Upper lobe of right lung (tissue), 1 donor: Measurements from ENCODE around the gene YTHDC2. TPM values are rescaled to one million over a fixed set of nuclear protein-coding genes. Genes with fewer than 3 reads are reported as not detected.
"Not testable (repeated sequence)": the region's sequence is repeated elsewhere in the genome, so short reads cannot be mapped to it uniquely, and the experiment has no call there.

Experiments
- ATAC-seq: fragments of 200-7000 bp; cut with Tn5 transposase; one replicate; pipeline ENCODE4 v1.9.1; 2020; ENCODE audit warnings: mild to moderate bottlenecking, moderate library complexity
- DNase-seq: peaks from one replicate; pipeline ENCODE4 v3.0.0-alpha.2; 2020
- H3K27ac ChIP-seq: fragments of 200-600 bp; one replicate; pipeline ENCODE4 v1.8.0; 2022
- H3K27me3 ChIP-seq: fragments of 200-600 bp; one replicate; pipeline ENCODE4 v1.8.0; 2022; ENCODE audit warnings: mild to moderate bottlenecking
- H3K36me3 ChIP-seq: fragments of 200-600 bp; one replicate; pipeline ENCODE4 v1.8.0; 2022
- H3K4me1 ChIP-seq: fragments of 200-600 bp; one replicate; pipeline ENCODE4 v1.8.0; 2022
- H3K4me3 ChIP-seq: fragments of 200-600 bp; one replicate; pipeline ENCODE4 v1.8.0; 2022; ENCODE audit warnings: mild to moderate bottlenecking
- H3K9me3 ChIP-seq: fragments of 200-600 bp; one replicate; pipeline ENCODE4 v1.8.0; 2022
- intact Hi-C: fragments of 100-400 bp; cut with DNase I; formaldehyde crosslinking; loops from one replicate; pipeline ENCODE4 v1.11.0; 2022
- total RNA-seq: library from RNA; stranded (reverse); fragmentation: NEBNext Ultra II Directional; extraction: Animal tissue kit (Norgen Biotek cat#: 25700); gene quantifications from one replicate; pipeline ENCODE4 v1.2.1, GENCODE V29; 2021
- TF ChIP-seq, protein P1 (sequence below): fragments of 200-600 bp; IDR thresholded peaks from one replicate; pipeline ENCODE4 v1.8.0; 2022; ENCODE audit warnings: antibody characterized with exemption
- donor health status: DM: no; HTN: yes; CAD: no; lungs with severe emphysema.

Gene YTHDC2
- total RNA-seq, 1 donor from 2014 or later, result 21.7 TPM

DNA sequence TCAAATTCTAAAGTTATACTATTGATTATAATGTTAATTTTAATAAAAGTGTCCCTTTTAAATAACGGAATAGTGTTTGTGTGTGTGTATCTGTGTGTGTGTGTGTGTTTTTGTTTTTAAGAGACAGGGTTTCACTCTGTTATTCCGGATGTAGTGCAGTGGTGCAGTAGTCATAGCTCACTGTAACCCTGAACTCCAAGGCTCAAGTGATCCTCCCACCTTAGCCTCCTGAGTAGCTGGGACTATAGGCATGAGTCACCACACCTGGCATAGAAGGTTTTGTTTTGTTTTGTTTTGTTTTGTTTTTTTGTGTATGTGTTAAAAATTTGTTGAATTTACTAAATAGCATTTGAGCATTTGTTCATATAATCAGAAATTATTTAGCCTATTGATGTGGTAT, 64.6 kb downstream of the YTHDC2 start:
- no peak for DNase-seq
- intact Hi-C loops, result no loop called here
- H3K27me3 ChIP-seq, result no peaks in the 10 kb centered on the region
- TF ChIP-seq, protein P1, sequence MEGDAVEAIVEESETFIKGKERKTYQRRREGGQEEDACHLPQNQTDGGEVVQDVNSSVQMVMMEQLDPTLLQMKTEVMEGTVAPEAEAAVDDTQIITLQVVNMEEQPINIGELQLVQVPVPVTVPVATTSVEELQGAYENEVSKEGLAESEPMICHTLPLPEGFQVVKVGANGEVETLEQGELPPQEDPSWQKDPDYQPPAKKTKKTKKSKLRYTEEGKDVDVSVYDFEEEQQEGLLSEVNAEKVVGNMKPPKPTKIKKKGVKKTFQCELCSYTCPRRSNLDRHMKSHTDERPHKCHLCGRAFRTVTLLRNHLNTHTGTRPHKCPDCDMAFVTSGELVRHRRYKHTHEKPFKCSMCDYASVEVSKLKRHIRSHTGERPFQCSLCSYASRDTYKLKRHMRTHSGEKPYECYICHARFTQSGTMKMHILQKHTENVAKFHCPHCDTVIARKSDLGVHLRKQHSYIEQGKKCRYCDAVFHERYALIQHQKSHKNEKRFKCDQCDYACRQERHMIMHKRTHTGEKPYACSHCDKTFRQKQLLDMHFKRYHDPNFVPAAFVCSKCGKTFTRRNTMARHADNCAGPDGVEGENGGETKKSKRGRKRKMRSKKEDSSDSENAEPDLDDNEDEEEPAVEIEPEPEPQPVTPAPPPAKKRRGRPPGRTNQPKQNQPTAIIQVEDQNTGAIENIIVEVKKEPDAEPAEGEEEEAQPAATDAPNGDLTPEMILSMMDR, result no peak
- H3K4me1 ChIP-seq, result no peaks in the 10 kb centered on the region
- ATAC-seq, result no peak
- H3K36me3 ChIP-seq, result peaks cover 17% of the 10 kb centered on the region
- no peak overlapping the region for H3K27ac ChIP-seq
- H3K4me3 ChIP-seq, result no peak overlapping the region
- H3K9me3 ChIP-seq, result no peaks in the 10 kb centered on the region

DNA sequence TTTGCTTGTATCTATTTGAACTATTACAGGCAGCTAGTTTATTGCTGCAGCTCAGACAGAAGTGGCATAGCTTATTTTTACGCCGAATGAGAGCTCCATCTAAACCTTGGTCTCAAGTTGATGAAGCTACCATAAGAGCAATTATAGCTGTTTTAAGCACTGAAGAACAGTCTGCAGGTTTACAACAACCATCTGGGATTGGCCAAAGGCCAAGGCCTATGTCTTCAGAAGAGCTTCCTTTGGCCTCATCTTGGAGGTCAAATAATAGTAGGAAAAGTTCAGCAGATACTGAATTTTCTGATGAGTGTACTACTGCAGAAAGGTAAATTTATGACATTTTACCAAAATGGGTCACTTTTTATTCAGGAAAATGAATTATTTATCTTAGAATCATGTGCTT, 67.9 kb downstream of the YTHDC2 start:
- Histone ChIP-seq H3K4me1 (no peaks in the 10 kb centered on the region), H3K9me3 (no peaks in the 10 kb centered on the region), H3K27ac (no peak overlapping the region), H3K4me3 (no peak overlapping the region), H3K36me3 (peaks cover 21% of the 10 kb centered on the region), H3K27me3 (no peaks in the 10 kb centered on the region)
- intact Hi-C loops, result no loop called here
- TF ChIP-seq, protein P1, result no peak
- ATAC-seq, result no peak
- DNase-seq, result no peak

DNA sequence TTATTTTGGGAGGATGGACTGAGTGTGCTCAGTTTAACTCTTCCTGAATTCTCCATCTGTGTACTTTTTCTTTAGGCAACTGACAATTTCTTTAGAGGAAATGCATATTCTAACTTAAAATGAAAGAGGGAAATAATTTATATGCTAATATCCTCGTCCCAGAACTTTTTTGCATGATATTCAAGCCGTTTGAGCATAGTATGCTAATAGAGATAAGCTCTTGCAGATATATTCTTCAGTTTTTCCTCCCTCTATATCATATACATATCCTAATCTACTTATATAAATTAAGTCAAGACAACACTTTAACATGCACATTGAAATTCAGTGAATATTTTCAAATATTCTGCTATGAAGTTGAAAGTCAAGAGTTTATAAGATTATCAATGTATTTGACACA, 84.7 kb downstream of the YTHDC2 start:
- H3K9me3 ChIP-seq, result no peaks in the 10 kb centered on the region
- no peaks in the 10 kb centered on the region for H3K27me3 ChIP-seq
- H3K36me3 ChIP-seq, result peaks cover 23% of the 10 kb centered on the region
- no peaks in the 10 kb centered on the region for H3K4me1 ChIP-seq
- intact Hi-C loops, result no loop called here
- no peak overlapping the region for H3K4me3 ChIP-seq
- no peak for ATAC-seq
- H3K27ac ChIP-seq, result no peak overlapping the region
- DNase-seq, result no peak
- TF ChIP-seq, protein P1, result no peak

DNA sequence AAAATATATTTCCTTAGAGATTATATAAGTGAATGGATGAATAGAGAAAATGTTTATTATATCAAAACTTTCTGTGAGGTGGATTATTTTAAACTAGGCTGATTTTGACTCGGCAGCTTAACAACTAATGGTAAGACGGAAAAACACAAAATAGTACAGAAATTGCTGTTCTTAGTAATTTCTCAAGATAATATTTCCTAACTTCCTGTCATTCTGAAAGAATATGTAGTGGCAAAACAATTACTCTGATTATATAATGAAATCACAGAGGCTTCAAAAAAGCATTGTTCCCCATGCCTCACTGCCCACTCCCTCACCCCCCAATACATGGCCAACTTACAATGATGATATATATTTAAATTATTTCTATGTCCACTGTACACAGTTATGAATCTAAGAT, 85.4 kb downstream of the YTHDC2 start:
- Histone ChIP-seq H3K27ac (no peak overlapping the region), H3K36me3 (peaks cover 17% of the 10 kb centered on the region)
- no peak for ATAC-seq

DNA sequence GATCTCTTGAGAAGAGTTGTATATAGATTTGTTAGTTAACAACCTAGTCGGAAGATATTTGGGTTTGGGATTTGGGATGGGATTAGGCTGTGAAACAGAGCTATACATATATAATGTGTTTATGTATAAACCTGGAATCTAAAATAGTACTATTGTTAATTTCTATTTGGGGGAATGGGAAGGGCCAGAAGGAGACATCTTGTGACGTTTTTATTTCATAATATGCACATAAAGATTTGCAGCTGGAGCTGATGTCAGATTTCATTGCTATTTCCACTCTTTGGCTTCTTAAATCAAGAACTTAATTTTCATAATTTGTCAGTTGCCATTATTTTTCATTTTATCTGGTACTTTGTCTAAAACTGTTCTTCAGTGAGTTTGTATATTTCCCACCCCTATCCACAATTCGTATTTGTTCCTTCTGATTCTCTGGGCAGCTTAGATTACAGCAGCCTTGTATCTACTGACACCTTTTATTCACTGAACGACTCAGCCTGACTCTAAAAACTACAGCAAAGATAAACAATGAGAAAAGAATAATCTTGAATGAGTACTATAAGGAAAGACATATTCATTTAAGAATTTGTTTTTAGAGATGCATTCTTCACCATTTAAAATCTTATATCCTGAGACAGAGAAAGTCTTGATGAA, 86.9 kb downstream of the YTHDC2 start:
- peaks cover 3% of the 10 kb centered on the region for H3K36me3 ChIP-seq
- peaks cover 12% of the 10 kb centered on the region for H3K27me3 ChIP-seq
- intact Hi-C loops, result no loop called here
- ATAC-seq (no peak), DNase-seq (no peak)
- H3K4me1 ChIP-seq, result no peaks in the 10 kb centered on the region
- no peaks in the 10 kb centered on the region for H3K9me3 ChIP-seq
- TF ChIP-seq, protein P1, result no peak
- H3K4me3 ChIP-seq, result no peak overlapping the region
- H3K27ac ChIP-seq, result no peak overlapping the region

More for the DNA sequence above, 85.4 kb downstream of the YTHDC2 start:
- H3K27me3 ChIP-seq, result no peaks in the 10 kb centered on the region
- no peaks in the 10 kb centered on the region for H3K9me3 ChIP-seq
- DNase-seq, result no peak
- intact Hi-C loops, result no loop called here
- TF ChIP-seq, protein P1, result no peak
- H3K4me1 ChIP-seq, result no peaks in the 10 kb centered on the region
- no peak overlapping the region for H3K4me3 ChIP-seq

DNA sequence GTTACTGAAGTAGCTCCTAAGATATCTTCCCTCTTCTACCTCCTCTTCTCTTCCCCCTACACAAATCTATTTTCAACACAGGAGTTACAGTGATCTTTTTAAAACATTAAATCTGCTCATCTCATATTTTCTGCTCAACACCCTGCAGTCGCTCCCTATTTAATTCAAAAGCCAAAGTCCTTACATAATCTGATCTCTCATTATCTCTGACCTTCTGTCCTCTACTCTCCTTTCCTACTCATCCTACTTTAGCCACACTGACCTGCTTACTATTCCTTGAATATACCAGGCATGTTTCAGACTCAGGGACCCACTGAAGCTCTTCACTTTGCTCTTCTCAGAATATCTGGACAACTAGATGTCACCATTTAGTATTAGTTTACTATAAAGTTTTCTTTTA, 87.9 kb downstream of the YTHDC2 start:
- ATAC-seq (no peak), DNase-seq (no peak)
- H3K27me3 ChIP-seq, result peaks cover 22% of the 10 kb centered on the region
- intact Hi-C loops, result no loop called here
- no peaks in the 10 kb centered on the region for H3K36me3 ChIP-seq
- no peaks in the 10 kb centered on the region for H3K4me1 ChIP-seq
- no peak overlapping the region for H3K27ac ChIP-seq
- no peak overlapping the region for H3K4me3 ChIP-seq
- TF ChIP-seq, protein P1, result no peak
- H3K9me3 ChIP-seq, result no peaks in the 10 kb centered on the region

DNA sequence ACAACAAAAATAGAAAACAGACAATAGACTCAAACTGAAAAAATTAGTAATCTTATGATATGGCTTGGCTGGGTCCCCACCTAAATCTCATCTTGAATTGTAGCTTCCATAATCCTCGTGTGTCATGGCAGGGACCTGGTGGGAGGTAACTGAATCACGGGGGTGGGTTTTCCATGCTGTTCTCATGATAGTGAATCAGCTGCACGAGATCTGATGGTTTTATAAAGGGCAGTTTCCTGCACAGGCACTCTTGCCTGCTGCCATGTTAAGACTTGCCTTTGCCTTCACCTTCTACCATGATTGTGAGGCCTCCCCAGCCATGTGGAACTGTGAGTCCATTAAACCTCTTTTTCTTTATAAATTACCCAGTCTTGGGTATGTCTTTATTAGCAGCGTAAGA, 89.8 kb downstream of the YTHDC2 start:
- H3K9me3 ChIP-seq, intact Hi-C loops, ATAC-seq, H3K36me3 ChIP-seq, H3K4me3 ChIP-seq, H3K27ac ChIP-seq, DNase-seq, H3K4me1 ChIP-seq: not testable (repeated sequence)
- peaks cover 26% of the 10 kb centered on the region for H3K27me3 ChIP-seq
